Activated CD4-positive, alpha-beta T cell treated with anti-CD3 and anti-CD28 coated beads, Interleukin-2, amount 50 U/mL, for 1 hour (primary cell): ENCODE data around the gene GSTM1.

Experiments used
- DNase-seq: peaks from one replicate; pipeline ENCODE4 v3.0.0-alpha.2; 2020

Gene GSTM1

GRCh38 chr1:109687641-109688499 lies at the start of gene GSTM1:
GSTM1 (plus strand) TSS chr1:109687817; CDS start chr1:109687874, 57 bp downstream.
- peak; percentile 70 for DNase-seq

GRCh38 chr1:109639063-109639840 lies 48.4 kb upstream of the GSTM1 start:
- no peak for DNase-seq

- no peak for DNase-seq
Observed at GRCh38 chr1:109639841-109640184, 47.8 kb upstream of the GSTM1 start.

- peak; percentile 93 for DNase-seq
Observed at GRCh38 chr1:109640285-109640865, 47.2 kb upstream of the GSTM1 start.

GRCh38 chr1:109641078-109641740 lies 46.4 kb upstream of the GSTM1 start:
- no peak for DNase-seq

GRCh38 chr1:109641861-109642260 lies 45.8 kb upstream of the GSTM1 start:
- no peak for DNase-seq

DNA sequence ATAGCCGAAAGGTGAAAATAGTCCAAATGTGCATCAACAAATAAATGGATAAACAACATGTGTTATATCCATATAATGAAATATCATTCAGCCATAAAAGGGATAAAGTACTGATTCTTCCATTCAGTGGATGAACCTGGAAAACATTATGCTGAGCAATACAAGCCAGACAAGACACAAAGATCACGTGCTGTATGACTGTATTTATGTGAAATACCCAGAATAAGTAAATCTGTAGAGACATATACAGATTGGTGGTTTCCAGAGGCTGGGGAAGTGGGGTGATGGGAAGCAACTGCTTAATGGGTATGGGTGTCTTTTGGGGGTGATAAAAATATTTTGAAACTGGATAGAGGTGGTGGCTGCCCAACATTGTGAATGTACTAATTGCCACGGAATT lies 45.0 kb upstream of the GSTM1 start:
- no peak for DNase-seq

DNA sequence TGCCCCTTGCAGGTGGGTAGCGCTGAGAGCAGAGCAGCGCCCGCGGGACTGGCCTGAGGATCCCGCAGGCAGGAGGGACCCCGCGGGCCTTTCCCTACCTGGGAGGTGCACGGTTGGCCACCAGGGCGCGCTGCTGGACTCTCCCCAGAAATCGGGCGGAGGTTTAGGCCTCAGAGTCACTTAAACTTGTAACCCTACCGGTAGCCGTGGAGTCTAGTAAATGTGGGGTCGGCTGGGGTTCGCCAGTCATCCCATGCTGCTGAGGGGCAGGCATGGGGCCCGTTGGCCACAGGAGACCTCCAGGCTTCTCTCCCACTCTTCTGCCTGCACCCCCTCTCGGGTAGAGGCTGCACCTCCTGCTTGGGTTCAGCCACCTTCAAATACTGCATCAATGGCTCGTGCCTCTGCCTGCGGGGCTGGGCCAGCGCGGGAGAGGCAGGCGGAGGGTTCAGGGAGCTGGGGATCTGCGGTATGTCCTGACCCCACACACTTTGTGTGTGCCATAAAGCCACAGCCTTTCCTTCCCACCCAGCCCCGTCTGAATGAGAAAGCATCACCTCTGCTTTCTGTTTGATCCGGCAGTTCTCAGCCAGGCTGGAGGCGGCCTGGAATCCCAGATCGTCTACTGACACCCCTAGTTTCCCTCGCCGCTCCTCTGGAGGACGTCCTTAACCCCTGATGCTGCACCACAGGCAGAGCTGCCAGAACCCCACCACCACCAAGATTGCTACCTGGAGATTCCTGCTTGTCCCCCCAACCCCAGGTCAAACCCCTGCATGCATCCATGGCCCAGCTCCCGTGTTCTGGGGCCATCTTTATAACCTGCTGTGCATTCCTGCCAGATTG lies 44.0 kb upstream of the GSTM1 start:
- peak; percentile 90 for DNase-seq

DNA sequence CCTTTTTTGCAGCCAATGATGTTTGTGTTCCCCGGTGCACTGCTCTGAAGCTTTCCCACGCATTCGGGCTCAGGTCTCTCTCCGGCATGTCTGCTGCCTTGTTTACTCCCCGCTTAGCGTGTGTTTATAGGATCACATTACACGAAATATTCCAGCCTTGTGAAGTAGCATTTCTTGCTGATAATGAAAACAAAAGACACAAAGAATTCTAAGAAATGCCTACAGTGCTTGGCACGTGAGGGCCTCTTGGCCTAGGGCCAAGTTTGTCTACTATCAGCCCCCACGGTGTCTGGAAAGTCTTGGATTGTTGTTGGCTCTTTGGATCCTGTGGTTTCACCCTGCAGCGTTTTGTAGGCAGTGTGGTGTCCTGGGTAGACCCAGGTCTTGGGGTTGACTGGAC lies 42.9 kb upstream of the GSTM1 start:
- DNase-seq = no peak

- DNase-seq = no peak
Observed at GRCh38 chr1:109649491-109649914, 38.1 kb upstream of the GSTM1 start.

GRCh38 chr1:109650609-109651008 lies 37.0 kb upstream of the GSTM1 start:
- no peak for DNase-seq

GRCh38 chr1:109652402-109652801 lies 35.2 kb upstream of the GSTM1 start:
- no peak for DNase-seq

- no peak for DNase-seq
Observed at GRCh38 chr1:109653306-109653705, 34.3 kb upstream of the GSTM1 start.

GRCh38 chr1:109654519-109654918 lies 33.1 kb upstream of the GSTM1 start:
- DNase-seq = no peak

- peak; percentile 45 for DNase-seq
Observed at GRCh38 chr1:109655615-109656519, 31.8 kb upstream of the GSTM1 start, which contains the start of gene GSTM4. GSTM4 (plus strand) TSS chr1:109656099; CDS start chr1:109656390, 291 bp downstream.

- DNase-seq = no peak
Observed at GRCh38 chr1:109657395-109657794, 30.2 kb upstream of the GSTM1 start.

DNA sequence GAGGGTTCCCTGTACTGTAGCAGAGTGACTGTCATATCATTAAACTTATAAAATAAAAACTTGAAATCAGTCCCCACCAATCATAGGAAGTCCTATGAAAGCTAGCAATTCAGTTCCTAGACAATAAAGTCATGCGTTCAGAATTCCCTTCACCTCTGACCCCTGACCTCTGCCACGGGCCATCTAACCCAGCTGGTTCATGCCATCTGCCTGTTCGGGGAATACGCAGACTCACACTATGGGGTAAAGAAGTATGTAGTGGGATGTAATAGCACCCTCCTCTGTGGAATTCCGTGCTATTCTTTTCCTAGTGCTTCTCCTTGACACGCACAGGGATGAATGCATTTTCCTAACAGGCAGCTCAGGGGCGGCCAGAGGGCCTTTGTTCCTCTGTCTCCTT lies 29.6 kb upstream of the GSTM1 start:
- no peak for DNase-seq

- no peak for DNase-seq
Observed at GRCh38 chr1:109658533-109659042, 29.0 kb upstream of the GSTM1 start.

GRCh38 chr1:109659145-109659544 lies 28.5 kb upstream of the GSTM1 start:
- DNase-seq = no peak

DNA sequence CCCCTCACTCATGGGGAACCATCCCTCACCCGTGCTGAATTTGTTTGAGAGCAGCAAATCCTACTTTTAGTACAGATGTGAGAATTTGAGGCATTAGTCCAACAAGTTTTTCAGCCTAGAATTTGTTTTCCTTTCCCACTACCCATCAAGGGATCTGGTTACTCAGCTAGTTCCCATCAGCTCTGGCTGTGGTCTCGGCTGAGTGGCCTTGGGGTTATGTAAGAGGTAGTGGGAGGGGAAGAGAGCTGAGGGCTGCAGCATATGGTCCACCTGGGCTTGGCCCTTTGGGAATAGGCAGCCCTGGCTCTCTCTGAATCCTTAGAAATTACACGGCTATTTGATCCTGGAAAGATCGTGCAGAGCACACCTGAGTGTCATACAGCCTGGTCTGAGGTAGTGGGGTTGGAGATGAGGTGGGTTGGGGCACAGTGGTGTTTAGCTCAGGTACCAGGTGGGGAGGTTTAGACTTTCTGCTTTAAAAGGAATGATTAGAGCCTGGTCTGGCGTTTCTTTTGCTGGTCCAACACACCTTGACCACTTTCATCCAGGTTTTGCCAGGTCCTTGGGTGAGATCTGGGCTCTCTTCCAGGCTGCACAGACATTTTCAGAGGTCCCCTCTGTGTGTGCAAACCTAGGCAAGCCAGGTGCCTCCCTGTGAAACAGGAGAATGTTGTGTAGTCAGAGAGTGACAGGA lies 27.5 kb upstream of the GSTM1 start:
- no peak for DNase-seq
